GM18873 (cell line): ENCODE data around the gene TMEM94.
"Not testable (repeated sequence)": the region's sequence is repeated elsewhere in the genome, so short reads cannot be mapped to it uniquely, and the experiment has no call there.

Source experiments
- ATAC-seq: cut with Tn5 transposase; IDR thresholded peaks from one replicate; pipeline ENCODE4 v1.9.1; 2021; ENCODE audit warnings: mild to moderate bottlenecking, moderate library complexity, moderate number of reproducible peaks; ENCODE audit not compliant: unreplicated experiment, low FRiP score

Gene TMEM94

GRCh38 chr17:75456417-75457046 is at the start of gene TMEM94:
Gene TMEM94 (plus strand): TSS chr17:75456635. CDS start chr17:75471906, 15,271 bp downstream.
- ATAC-seq = peak; percentile 87

DNA sequence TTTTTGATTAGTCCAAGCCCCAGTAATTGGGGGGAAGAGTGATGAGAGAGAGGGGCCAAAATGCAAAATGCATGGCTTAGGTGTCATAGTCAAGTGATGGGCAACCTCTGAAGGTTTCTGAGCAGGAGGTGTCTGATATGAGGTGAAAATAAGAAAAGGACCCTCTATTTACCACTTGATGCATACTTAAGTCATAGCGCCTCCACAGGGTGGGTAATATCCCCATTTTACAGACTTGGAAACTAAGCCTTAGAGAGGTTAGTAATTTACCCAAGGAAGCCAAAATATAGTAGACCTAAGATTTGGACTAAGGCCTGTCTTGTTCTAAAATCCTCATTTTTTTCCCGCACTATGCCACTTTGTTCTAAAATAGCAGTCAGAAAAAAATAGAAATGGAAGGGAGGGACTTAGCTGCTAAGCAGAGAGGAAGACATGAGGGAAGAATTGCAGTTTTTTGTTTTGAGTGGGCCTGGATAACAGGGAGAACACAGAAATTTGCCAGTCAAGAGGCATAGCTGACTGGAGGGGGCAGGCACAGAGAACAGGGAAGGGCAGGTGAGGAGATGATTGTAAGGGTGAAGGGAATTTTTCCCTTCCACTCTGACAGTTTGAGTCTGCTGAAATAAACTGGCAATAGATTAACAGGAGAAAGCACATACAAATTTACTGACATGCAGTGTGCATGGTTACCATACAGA is 48.6 kb upstream of the TMEM94 start:
- no peak for ATAC-seq

DNA sequence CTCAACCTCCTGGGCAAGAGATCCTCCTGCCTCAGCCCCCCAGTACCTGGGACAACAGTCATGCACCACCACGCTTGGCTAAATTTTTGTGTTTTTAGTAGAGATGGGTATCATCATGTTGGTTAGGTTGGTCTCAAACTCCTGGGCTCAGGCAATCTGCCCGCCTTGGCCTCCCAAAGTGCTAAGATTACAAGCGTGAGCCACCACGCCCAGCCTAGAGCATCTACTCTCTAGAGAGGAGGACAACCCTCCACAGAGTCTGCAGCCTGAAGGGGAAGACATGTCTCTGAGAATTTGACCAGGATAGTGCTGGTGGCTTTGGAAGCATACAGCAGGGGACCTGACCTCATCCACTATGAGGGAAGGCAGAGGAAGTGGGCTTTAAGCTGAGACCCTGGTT is 46.3 kb upstream of the TMEM94 start:
- no peak for ATAC-seq

- no peak for ATAC-seq
These were observed 44.9 kb upstream of the TMEM94 start for GRCh38 chr17:75411328-75412067.

- no peak for ATAC-seq
These were observed 43.7 kb upstream of the TMEM94 start for GRCh38 chr17:75412455-75413317.

GRCh38 chr17:75414488-75414887 is 41.9 kb upstream of the TMEM94 start:
- no peak for ATAC-seq

DNA sequence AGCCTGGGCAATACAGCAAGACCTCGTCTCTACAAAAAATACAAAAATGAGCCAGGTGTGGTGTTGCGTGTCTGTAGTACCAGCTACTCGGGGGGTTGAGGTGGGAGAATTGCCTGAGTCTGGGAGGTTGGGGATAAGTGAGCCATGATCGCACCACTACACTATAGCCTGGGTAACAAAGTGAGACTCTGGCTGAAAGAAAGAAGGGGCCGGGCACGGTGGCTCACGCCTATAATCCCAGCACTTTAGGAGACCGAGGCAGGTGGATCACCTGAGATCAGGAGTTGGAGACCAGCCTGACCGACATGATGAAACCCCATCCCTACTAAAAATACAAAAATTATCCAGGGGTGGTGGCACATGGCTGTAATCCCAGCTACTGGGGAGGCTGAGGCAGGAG is 40.4 kb upstream of the TMEM94 start:
- ATAC-seq = no peak

GRCh38 chr17:75417054-75417580 is 39.3 kb upstream of the TMEM94 start:
- ATAC-seq = no peak

GRCh38 chr17:75418531-75418930 is 37.9 kb upstream of the TMEM94 start:
- ATAC-seq = no peak

GRCh38 chr17:75428543-75429469 is 27.6 kb upstream of the TMEM94 start:
- no peak for ATAC-seq

GRCh38 chr17:75430159-75430974 is 26.1 kb upstream of the TMEM94 start:
- no peak for ATAC-seq

DNA sequence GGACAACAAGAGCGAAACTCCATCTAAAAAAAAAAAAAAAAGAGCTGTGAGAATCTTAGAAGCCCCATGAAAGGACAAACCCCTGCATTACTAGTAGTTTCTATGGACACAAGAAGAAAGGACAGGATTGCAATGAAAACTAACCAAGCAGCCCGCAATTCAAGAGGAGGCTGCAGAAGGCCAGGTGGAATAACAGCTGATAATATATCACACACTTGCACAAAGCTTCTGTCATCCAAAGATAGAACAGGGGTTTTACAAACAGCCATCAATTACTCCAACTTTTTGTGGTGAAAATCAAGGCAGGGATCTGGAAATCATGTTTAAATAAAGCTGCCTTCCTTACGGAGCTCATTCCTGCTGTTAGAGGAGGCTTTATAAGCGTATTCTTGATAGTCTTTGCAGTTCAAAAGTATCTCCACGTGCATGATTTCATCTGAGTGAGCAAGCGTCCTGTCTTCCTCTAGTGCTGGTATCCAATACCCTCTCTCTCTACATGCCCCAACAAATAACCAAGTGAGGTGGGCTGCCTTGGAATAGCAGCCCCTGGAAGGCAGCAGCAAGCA is 23.1 kb upstream of the TMEM94 start:
- ATAC-seq = no peak

GRCh38 chr17:75434433-75434832 is 22.0 kb upstream of the TMEM94 start:
- not testable (repeated sequence) for ATAC-seq

DNA sequence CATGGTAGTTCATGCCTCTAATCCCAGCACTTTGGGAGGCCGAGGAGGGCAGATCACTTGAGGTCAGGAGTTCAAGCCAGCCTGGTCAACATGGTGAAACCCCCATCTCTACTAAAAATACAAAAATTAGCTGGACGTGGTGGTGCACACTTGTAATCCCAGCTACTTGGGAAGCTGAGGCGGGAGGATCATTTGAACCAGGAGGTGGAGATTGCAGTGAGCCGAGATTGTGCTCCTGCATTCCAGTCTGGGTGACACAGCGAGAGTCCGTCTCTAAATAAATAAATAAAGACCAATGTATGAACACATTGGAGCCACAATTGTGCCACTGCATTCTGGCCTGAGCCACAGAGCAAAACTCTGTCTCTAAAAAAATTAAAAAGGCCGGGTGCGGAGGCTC is 19.0 kb upstream of the TMEM94 start:
- not testable (repeated sequence) for ATAC-seq

DNA sequence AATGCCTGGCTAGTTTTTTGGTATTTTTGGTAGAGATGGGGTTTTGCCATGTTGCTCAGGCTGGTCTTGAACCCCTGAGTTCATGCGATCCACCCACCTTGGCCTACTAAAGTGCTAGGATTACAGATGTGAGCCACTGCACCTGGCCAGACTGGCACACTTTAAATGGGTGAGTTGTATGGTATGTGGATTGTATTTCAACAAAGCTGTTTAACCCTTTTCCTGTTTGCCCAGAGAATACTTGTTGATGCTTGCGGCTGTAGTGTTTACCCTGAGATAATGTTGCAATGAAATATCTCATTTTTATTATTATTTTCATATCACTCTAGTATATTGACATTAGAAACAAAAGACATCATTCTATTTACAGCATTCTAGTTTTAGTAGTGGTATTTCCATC is 17.1 kb upstream of the TMEM94 start:
- no peak for ATAC-seq

- no peak for ATAC-seq
These were observed 15.5 kb upstream of the TMEM94 start for GRCh38 chr17:75440738-75441448.
